ENCODE results near the gene GNA15.
"Not testable (repeated sequence)": the region's sequence is repeated elsewhere in the genome, so short reads cannot be mapped to it uniquely, and the experiment has no call there.

GNA15 gene

GRCh38 chr19:3135961-3136683, at the start of gene GNA15:
GNA15 (plus strand) TSS chr19:3136033; CDS start chr19:3136451, 418 bp downstream.
- DNase-seq (ENCODE audit: low read depth in 3 of 3), result peak in 1 of 3 experiments; percentile 16

- no peak for DNase-seq (ENCODE audit: low read depth in 3 of 3)
Observed at GRCh38 chr19:3087769-3088168, 48.1 kb upstream of the GNA15 start.

GRCh38 chr19:3089299-3089855, 46.5 kb upstream of the GNA15 start:
- not testable (repeated sequence) for DNase-seq (ENCODE audit: low read depth in 3 of 3)

- no peak for DNase-seq (ENCODE audit: low read depth in 3 of 3)
Observed at GRCh38 chr19:3094601-3095440, 41.0 kb upstream of the GNA15 start.

- DNase-seq (ENCODE audit: low read depth in 3 of 3), result peak in 2 of 3 experiments; percentile 50 to 64
Observed at GRCh38 chr19:3095441-3096191, 40.2 kb upstream of the GNA15 start.

GRCh38 chr19:3096267-3096901, 39.4 kb upstream of the GNA15 start:
- DNase-seq (ENCODE audit: low read depth in 3 of 3), result no peak

- no peak for DNase-seq (ENCODE audit: low read depth in 3 of 3)
Observed at GRCh38 chr19:3096902-3097326, 38.9 kb upstream of the GNA15 start.

GRCh38 chr19:3097442-3097871, 38.4 kb upstream of the GNA15 start:
- DNase-seq (ENCODE audit: low read depth in 3 of 3), result no peak

- DNase-seq (ENCODE audit: low read depth in 3 of 3), result no peak
Observed at GRCh38 chr19:3098141-3098514, 37.7 kb upstream of the GNA15 start.

- no peak for DNase-seq (ENCODE audit: low read depth in 3 of 3)
Observed at GRCh38 chr19:3098515-3099346, 37.1 kb upstream of the GNA15 start.

- DNase-seq (ENCODE audit: low read depth in 3 of 3), result no peak
Observed at GRCh38 chr19:3099347-3100145, 36.3 kb upstream of the GNA15 start.

GRCh38 chr19:3100331-3100730, 35.5 kb upstream of the GNA15 start:
- no peak for DNase-seq (ENCODE audit: low read depth in 3 of 3)

GRCh38 chr19:3100747-3101730, 34.8 kb upstream of the GNA15 start:
- no peak for DNase-seq (ENCODE audit: low read depth in 3 of 3)

GRCh38 chr19:3102239-3103140, 33.3 kb upstream of the GNA15 start:
- no peak for DNase-seq (ENCODE audit: low read depth in 3 of 3)

GRCh38 chr19:3104708-3104983, 31.2 kb upstream of the GNA15 start:
- no peak for DNase-seq (ENCODE audit: low read depth in 3 of 3)

- DNase-seq (ENCODE audit: low read depth in 3 of 3), result no peak
Observed at GRCh38 chr19:3105641-3106508, 30.0 kb upstream of the GNA15 start.
